HG02642 (cell line): ENCODE results near the gene CGNL1.

Experiments used
- ATAC-seq: cut with Tn5 transposase; IDR thresholded peaks from one replicate; pipeline ENCODE4 v1.9.1; 2021; ENCODE audit warnings: mild to moderate bottlenecking; ENCODE audit not compliant: unreplicated experiment, poor library complexity

Gene CGNL1

GRCh38 chr15:57481038-57481705, 104.9 kb downstream of the CGNL1 start:
- ATAC-seq, result no peak

- ATAC-seq, result no peak
These were observed 109.6 kb downstream of the CGNL1 start for GRCh38 chr15:57485869-57486268.

GRCh38 chr15:57486833-57487232, 110.5 kb downstream of the CGNL1 start:
- no peak for ATAC-seq

GRCh38 chr15:57489122-57489521, 112.8 kb downstream of the CGNL1 start:
- no peak for ATAC-seq

- no peak for ATAC-seq
These were observed 117.0 kb downstream of the CGNL1 start for GRCh38 chr15:57493351-57493750.

GRCh38 chr15:57494581-57494980, 118.3 kb downstream of the CGNL1 start:
- no peak for ATAC-seq

- ATAC-seq, result no peak
These were observed 118.7 kb downstream of the CGNL1 start for GRCh38 chr15:57495041-57495440.

GRCh38 chr15:57495554-57496165, 119.4 kb downstream of the CGNL1 start:
- no peak for ATAC-seq

GRCh38 chr15:57496594-57496945, 120.3 kb downstream of the CGNL1 start:
- ATAC-seq, result no peak

- ATAC-seq, result no peak
These were observed 120.9 kb downstream of the CGNL1 start for GRCh38 chr15:57496946-57497869.

GRCh38 chr15:57500256-57500655, 124.0 kb downstream of the CGNL1 start:
- ATAC-seq, result no peak

GRCh38 chr15:57500979-57501576, 124.8 kb downstream of the CGNL1 start:
- no peak for ATAC-seq

GRCh38 chr15:57502116-57502515, 125.8 kb downstream of the CGNL1 start:
- no peak for ATAC-seq

- ATAC-seq, result no peak
These were observed 126.9 kb downstream of the CGNL1 start for GRCh38 chr15:57503051-57503702.

GRCh38 chr15:57503911-57504598, 127.8 kb downstream of the CGNL1 start:
- no peak for ATAC-seq

GRCh38 chr15:57504599-57504940, 128.3 kb downstream of the CGNL1 start:
- no peak for ATAC-seq

- ATAC-seq, result no peak
These were observed 128.9 kb downstream of the CGNL1 start for GRCh38 chr15:57505056-57505715.

GRCh38 chr15:57505949-57506391, 129.7 kb downstream of the CGNL1 start:
- no peak for ATAC-seq

GRCh38 chr15:57506422-57506821, 130.1 kb downstream of the CGNL1 start:
- ATAC-seq, result no peak
